Keratinocyte (primary cell): ENCODE results near the gene APOBEC3F.

Source experiments
- EZH2 ChIP-seq: IDR thresholded peaks from one replicate; pipeline ENCODE4 v1.6.1; 2012; ENCODE audit warnings: inconsistent platforms, mild to moderate bottlenecking, low read length, moderate library complexity
- TF ChIP-seq, protein P1 (sequence below), 3 experiments: IDR thresholded peaks in 1 of 3; conservative IDR thresholded peaks in 1 of 3; optimal IDR thresholded peaks in 1 of 3; 2 replicates in 2 of 3; 3 replicates in 1 of 3; pipeline versions ENCODE3 to v1.5.1; 2011; ENCODE audit warnings: low read length in 3 of 3, mild to moderate bottlenecking in 3 of 3, moderate library complexity in 2 of 3, control low read depth in 1 of 3, inconsistent platforms in 1 of 3; ENCODE audit not compliant: insufficient read depth in 2 of 3; ENCODE audit errors: extremely low read depth in 1 of 3

DNA sequence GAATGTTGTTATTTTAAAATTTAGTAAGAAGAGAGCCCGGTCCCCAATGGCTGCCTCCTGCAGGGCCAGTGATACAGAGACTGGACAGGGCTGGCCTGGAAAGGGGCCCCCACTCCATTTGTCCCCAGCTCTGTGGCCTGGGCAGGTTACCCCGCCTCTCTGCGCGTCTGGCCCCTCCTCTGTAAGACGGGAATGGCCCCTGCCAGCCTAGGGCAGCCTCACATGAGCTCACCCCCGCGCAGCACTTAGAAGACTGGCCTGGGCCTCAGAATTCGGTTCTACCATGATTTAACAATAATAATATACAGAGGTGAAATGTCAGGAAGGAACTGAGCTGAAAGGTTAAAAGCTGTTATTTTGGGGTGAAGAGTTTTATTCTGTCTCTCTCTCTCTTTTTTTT, 37.7 kb downstream of the APOBEC3F start:
- TF ChIP-seq, protein P1, sequence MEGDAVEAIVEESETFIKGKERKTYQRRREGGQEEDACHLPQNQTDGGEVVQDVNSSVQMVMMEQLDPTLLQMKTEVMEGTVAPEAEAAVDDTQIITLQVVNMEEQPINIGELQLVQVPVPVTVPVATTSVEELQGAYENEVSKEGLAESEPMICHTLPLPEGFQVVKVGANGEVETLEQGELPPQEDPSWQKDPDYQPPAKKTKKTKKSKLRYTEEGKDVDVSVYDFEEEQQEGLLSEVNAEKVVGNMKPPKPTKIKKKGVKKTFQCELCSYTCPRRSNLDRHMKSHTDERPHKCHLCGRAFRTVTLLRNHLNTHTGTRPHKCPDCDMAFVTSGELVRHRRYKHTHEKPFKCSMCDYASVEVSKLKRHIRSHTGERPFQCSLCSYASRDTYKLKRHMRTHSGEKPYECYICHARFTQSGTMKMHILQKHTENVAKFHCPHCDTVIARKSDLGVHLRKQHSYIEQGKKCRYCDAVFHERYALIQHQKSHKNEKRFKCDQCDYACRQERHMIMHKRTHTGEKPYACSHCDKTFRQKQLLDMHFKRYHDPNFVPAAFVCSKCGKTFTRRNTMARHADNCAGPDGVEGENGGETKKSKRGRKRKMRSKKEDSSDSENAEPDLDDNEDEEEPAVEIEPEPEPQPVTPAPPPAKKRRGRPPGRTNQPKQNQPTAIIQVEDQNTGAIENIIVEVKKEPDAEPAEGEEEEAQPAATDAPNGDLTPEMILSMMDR (optimal IDR thresholded peaks at IDR 0.05 in 1 of 3, IDR thresholded peaks at IDR 0.05 in 1 of 3, conservative IDR thresholded peaks at IDR 0.05 in 1 of 3; ENCODE audit: extremely low read depth in 1 of 3, insufficient read depth in 2 of 3, low read length in 3 of 3): no peak
- TF ChIP-seq EZH2: no peak
